A549 treated with dexamethasone at 1 μM for 4 hours (cell line): ENCODE data around the gene COMMD2. TPM values are rescaled to one million over a fixed set of nuclear protein-coding genes. Genes with fewer than 3 reads are reported as not detected.

ENCODE experiments used
- total RNA-seq: library from RNA; stranded (reverse); fragments of 200-300 nt; extraction: Qiagen RNA extraction; gene quantifications from 5 replicates; pipeline ENCODE4 v1.2.3, GENCODE V29; 2022

The COMMD2 gene
- total RNA-seq, result 30.5 to 36.1 TPM (median 34.4 TPM) in 5 replicates

GRCh38 chr3:149752051-149752787 is at the start of gene COMMD2:
COMMD2 (minus strand) TSS chr3:149752489; CDS start chr3:149752444, 45 bp downstream.

GRCh38 chr3:149792452-149793270 is 40.4 kb upstream of the COMMD2 start, which contains the start of gene ANKUB1:
ANKUB1 (minus strand) TSS chr3:149792554; CDS start chr3:149792366, 188 bp downstream.

Other genes with a start within 250 kb of the COMMD2 start
- gene WWTR1, start 94.5 kb downstream of the COMMD2 start, total RNA-seq, result 160 to 212 TPM (median 173 TPM) in 5 replicates
- not detected in 5 replicates for gene ANKUB1, start 40.1 kb upstream of the COMMD2 start, total RNA-seq
- gene RNF13, start 60.7 kb upstream of the COMMD2 start, total RNA-seq, result 34.3 to 48.9 TPM (median 38.8 TPM) in 5 replicates
- 151 to 178 TPM (median 168 TPM) in 5 replicates for gene PFN2, start 218.4 kb upstream of the COMMD2 start, total RNA-seq